Measurements from ENCODE around the gene PRLR. TPM values are rescaled to one million over a fixed set of nuclear protein-coding genes. Genes with fewer than 3 reads are reported as not detected.

The PRLR gene
- total RNA-seq, 1 donor from 2014 or later = 1.2 TPM

GRCh38 chr5:35016174-35017051, 213.9 kb downstream of the PRLR start:
- FAIRE-seq (no peak), DNase-seq (ENCODE audit: low spot score in 2 of 2) (no peak)

GRCh38 chr5:35015063-35015462, 215.2 kb downstream of the PRLR start:
- no peak for FAIRE-seq
- no peak for DNase-seq (ENCODE audit: low spot score in 2 of 2)

GRCh38 chr5:35012796-35013195, 217.5 kb downstream of the PRLR start:
- no peak for FAIRE-seq
- DNase-seq (ENCODE audit: low spot score in 2 of 2) = no peak

- no peak for DNase-seq (ENCODE audit: low spot score in 2 of 2)
- FAIRE-seq = no peak
Measured at GRCh38 chr5:35012365-35012764, 217.9 kb downstream of the PRLR start.

- DNase-seq (ENCODE audit: low spot score in 2 of 2) (no peak), FAIRE-seq (no peak)
Measured at GRCh38 chr5:35010676-35011075, 219.6 kb downstream of the PRLR start.

GRCh38 chr5:35009657-35010056, 220.6 kb downstream of the PRLR start:
- DNase-seq (ENCODE audit: low spot score in 2 of 2) (no peak), FAIRE-seq (no peak)

GRCh38 chr5:35009019-35009418, 221.3 kb downstream of the PRLR start:
- FAIRE-seq = no peak
- no peak for DNase-seq (ENCODE audit: low spot score in 2 of 2)

- FAIRE-seq = no peak
Measured at GRCh38 chr5:35004771-35005170, 225.5 kb downstream of the PRLR start.

GRCh38 chr5:35004200-35004599, 226.1 kb downstream of the PRLR start:
- FAIRE-seq (no peak), DNase-seq (ENCODE audit: low spot score in 2 of 2) (no peak)

More at GRCh38 chr5:35004771-35005170, 225.5 kb downstream of the PRLR start:
- DNase-seq (ENCODE audit: low spot score in 2 of 2) = no peak

GRCh38 chr5:35003018-35003957, 227.0 kb downstream of the PRLR start:
- no peak for FAIRE-seq
- peak; percentile 22 to 61 for DNase-seq (ENCODE audit: low spot score in 2 of 2)

- no peak for FAIRE-seq
- no peak for DNase-seq (ENCODE audit: low spot score in 2 of 2)
Measured at GRCh38 chr5:35002459-35002858, 227.8 kb downstream of the PRLR start.

GRCh38 chr5:35001842-35002241, 228.4 kb downstream of the PRLR start:
- FAIRE-seq (no peak), DNase-seq (ENCODE audit: low spot score in 2 of 2) (no peak)

Other genes starting within 250 kb of the PRLR start
- gene AGXT2, start 182.5 kb downstream of the PRLR start, total RNA-seq = not detected

Measured in frontal cortex (tissue), 4 donors.